ENCODE measurements around the gene NFKB1.

Gene NFKB1

DNA sequence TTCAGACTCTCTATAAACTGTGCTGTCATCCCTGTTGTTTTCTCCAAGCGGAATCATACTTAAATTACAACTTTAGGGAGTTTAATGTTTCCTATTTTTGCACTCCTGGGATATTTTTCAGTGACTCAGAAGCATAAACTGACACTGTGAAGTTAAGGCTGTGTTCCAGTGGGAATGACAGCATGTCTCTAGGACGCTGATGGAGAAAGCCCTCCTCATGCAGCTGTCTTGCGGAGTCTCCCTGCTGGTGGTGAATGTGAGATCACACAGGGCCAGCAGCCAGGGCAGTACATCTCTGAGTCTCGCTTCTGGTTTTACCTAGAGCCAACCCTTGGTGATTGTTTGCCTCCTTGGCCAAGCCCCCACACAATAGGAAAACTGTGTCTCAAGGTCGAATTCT, 53.3 kb downstream of the NFKB1 start:
- Histone ChIP-seq H2AFZ (ENCODE audit: low read depth, low read length, severe bottlenecking) (no peak overlapping the region), H3K27ac (ENCODE audit: low read depth, low read length) (no peak overlapping the region), H3K36me3 (ENCODE audit: low read length) (no peaks in the 10 kb centered on the region), H3K9ac (ENCODE audit: low read length) (no peak overlapping the region), H3K9me3 (ENCODE audit: insufficient read depth, low read length) (no peaks in the 10 kb centered on the region), H3K9me2 (replicated peaks; ENCODE audit: insufficient read depth, low read length) (no peaks in the 10 kb centered on the region), H3K79me2 (ENCODE audit: insufficient read depth, low read length) (no peaks in the 10 kb centered on the region), H3K27me3 (ENCODE audit: low read length) (no peaks in the 10 kb centered on the region), H3K4me2 (ENCODE audit: low read depth, low read length, poor library complexity, severe bottlenecking) (no peak overlapping the region), H3K4me3 (ENCODE audit: insufficient read depth, low read length, poor library complexity, severe bottlenecking) (no peak overlapping the region), H4K20me1 (ENCODE audit: low read depth, low read length) (no peaks in the 10 kb centered on the region), H3F3A (ENCODE audit: insufficient read depth) (no peaks in the 10 kb centered on the region)
- no peak for TF ChIP-seq EZH2phosphoT487 (conservative IDR thresholded peaks at IDR 0.05; ENCODE audit: low read length)

DNA sequence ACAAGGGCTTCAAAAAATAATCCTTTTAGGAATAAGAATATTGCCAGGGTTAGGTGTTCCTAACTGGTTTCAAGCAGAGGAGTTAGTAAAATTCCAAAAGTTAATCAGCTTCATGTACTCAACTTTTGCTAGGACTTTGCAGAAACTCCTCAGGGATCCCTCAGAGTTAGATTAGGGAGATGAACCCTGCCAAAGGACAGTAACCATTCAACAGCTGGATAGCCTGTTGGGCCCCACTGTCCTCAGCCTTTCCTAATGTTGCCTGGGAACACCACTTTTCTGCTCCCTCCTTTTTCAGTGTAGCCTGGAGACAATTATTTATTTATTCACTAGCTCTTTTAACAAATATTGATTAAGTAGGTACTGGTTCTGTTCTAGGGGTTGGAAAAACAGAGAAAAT, 53.8 kb downstream of the NFKB1 start:
- no peaks in the 10 kb centered on the region for H4K20me1 ChIP-seq (ENCODE audit: low read depth, low read length)

DNA sequence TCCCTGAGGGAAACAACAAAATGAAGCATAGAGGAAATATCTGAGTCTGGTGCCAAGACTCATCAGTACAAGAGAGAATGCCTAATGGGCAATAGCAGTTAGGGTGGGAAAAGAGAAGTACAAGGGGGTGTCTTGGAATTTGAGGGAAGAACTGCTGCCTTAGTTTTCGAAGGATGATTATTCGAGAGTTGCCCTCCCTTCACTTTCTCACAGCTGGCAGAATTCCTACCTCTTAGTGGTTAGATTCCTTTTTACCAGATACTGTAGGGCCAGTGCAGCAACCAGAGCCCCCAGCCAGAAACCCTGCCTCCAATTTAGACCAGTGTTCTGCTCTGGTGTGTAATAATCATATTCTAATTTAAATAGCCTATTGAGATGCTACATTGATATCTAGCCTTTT, 56.5 kb downstream of the NFKB1 start:
- H3K4me3 ChIP-seq (ENCODE audit: insufficient read depth, low read length, poor library complexity, severe bottlenecking), result no peak overlapping the region
- H2AFZ ChIP-seq (ENCODE audit: low read depth, low read length, severe bottlenecking), result no peak overlapping the region
- no peak overlapping the region for H3K27ac ChIP-seq (ENCODE audit: low read depth, low read length)
- TF ChIP-seq, protein P1, sequence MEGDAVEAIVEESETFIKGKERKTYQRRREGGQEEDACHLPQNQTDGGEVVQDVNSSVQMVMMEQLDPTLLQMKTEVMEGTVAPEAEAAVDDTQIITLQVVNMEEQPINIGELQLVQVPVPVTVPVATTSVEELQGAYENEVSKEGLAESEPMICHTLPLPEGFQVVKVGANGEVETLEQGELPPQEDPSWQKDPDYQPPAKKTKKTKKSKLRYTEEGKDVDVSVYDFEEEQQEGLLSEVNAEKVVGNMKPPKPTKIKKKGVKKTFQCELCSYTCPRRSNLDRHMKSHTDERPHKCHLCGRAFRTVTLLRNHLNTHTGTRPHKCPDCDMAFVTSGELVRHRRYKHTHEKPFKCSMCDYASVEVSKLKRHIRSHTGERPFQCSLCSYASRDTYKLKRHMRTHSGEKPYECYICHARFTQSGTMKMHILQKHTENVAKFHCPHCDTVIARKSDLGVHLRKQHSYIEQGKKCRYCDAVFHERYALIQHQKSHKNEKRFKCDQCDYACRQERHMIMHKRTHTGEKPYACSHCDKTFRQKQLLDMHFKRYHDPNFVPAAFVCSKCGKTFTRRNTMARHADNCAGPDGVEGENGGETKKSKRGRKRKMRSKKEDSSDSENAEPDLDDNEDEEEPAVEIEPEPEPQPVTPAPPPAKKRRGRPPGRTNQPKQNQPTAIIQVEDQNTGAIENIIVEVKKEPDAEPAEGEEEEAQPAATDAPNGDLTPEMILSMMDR (IDR thresholded peaks at IDR 0.05; ENCODE audit: insufficient read depth, low read length, poor library complexity, severe bottlenecking), result no peak
- TF ChIP-seq EZH2phosphoT487 (conservative IDR thresholded peaks at IDR 0.05; ENCODE audit: low read length), result no peak
- no peaks in the 10 kb centered on the region for H3F3A ChIP-seq (ENCODE audit: insufficient read depth)
- no peaks in the 10 kb centered on the region for H3K79me2 ChIP-seq (ENCODE audit: insufficient read depth, low read length)
- H3K36me3 ChIP-seq (ENCODE audit: low read length), result no peaks in the 10 kb centered on the region
- no peaks in the 10 kb centered on the region for H3K27me3 ChIP-seq (ENCODE audit: low read length)
- no peaks in the 10 kb centered on the region for H4K20me1 ChIP-seq (ENCODE audit: low read depth, low read length)
- no peaks in the 10 kb centered on the region for H3K9me2 ChIP-seq (replicated peaks; ENCODE audit: insufficient read depth, low read length)
- no peaks in the 10 kb centered on the region for H3K9me3 ChIP-seq (ENCODE audit: insufficient read depth, low read length)
- no peak overlapping the region for H3K4me2 ChIP-seq (ENCODE audit: low read depth, low read length, poor library complexity, severe bottlenecking)
- no peak overlapping the region for H3K9ac ChIP-seq (ENCODE audit: low read length)

More for the DNA sequence above, 53.8 kb downstream of the NFKB1 start:
- H3K27ac ChIP-seq (ENCODE audit: low read depth, low read length), result no peak overlapping the region
- no peaks in the 10 kb centered on the region for H3K9me2 ChIP-seq (replicated peaks; ENCODE audit: insufficient read depth, low read length)
- H3K79me2 ChIP-seq (ENCODE audit: insufficient read depth, low read length), result no peaks in the 10 kb centered on the region
- no peak overlapping the region for H3K4me3 ChIP-seq (ENCODE audit: insufficient read depth, low read length, poor library complexity, severe bottlenecking)
- TF ChIP-seq EZH2phosphoT487 (conservative IDR thresholded peaks at IDR 0.05; ENCODE audit: low read length), result no peak
- TF ChIP-seq, protein P1 (IDR thresholded peaks at IDR 0.05; ENCODE audit: insufficient read depth, low read length, poor library complexity, severe bottlenecking), result no peak
- no peaks in the 10 kb centered on the region for H3K9me3 ChIP-seq (ENCODE audit: insufficient read depth, low read length)
- H3K27me3 ChIP-seq (ENCODE audit: low read length), result no peaks in the 10 kb centered on the region
- H3K4me2 ChIP-seq (ENCODE audit: low read depth, low read length, poor library complexity, severe bottlenecking), result no peak overlapping the region
- no peak overlapping the region for H2AFZ ChIP-seq (ENCODE audit: low read depth, low read length, severe bottlenecking)
- H3F3A ChIP-seq (ENCODE audit: insufficient read depth), result no peaks in the 10 kb centered on the region
- H3K36me3 ChIP-seq (ENCODE audit: low read length), result no peaks in the 10 kb centered on the region
- H3K9ac ChIP-seq (ENCODE audit: low read length), result no peak overlapping the region

DNA sequence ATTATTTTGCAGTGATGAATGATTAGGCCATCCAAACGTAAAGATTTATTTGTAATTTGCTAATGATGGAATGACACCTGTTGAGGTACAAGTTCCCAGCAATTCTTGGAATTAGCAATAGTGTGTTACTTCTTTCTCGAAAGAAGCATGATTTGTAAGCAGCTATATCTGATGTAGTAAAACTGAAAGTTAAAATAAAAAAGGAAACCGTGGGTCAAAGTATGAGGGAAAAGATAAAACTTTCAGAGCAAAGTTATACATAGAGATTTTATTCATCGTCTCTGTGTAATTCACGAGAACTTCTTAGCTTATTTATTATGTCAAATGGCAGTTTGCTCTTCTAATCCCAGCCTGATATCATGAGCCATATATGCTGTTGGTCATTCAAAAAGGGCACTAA, 59.0 kb downstream of the NFKB1 start:
- Histone ChIP-seq H3K27me3 (ENCODE audit: low read length) (no peaks in the 10 kb centered on the region), H3K4me3 (ENCODE audit: insufficient read depth, low read length, poor library complexity, severe bottlenecking) (no peak overlapping the region), H3K4me2 (ENCODE audit: low read depth, low read length, poor library complexity, severe bottlenecking) (no peak overlapping the region), H4K20me1 (ENCODE audit: low read depth, low read length) (no peaks in the 10 kb centered on the region), H3K9ac (ENCODE audit: low read length) (no peak overlapping the region), H3K9me3 (ENCODE audit: insufficient read depth, low read length) (no peaks in the 10 kb centered on the region), H3F3A (ENCODE audit: insufficient read depth) (no peaks in the 10 kb centered on the region), H2AFZ (ENCODE audit: low read depth, low read length, severe bottlenecking) (no peak overlapping the region), H3K79me2 (ENCODE audit: insufficient read depth, low read length) (no peaks in the 10 kb centered on the region), H3K9me2 (replicated peaks; ENCODE audit: insufficient read depth, low read length) (no peaks in the 10 kb centered on the region), H3K36me3 (ENCODE audit: low read length) (no peaks in the 10 kb centered on the region), H3K27ac (ENCODE audit: low read depth, low read length) (no peak overlapping the region)
- no peak for TF ChIP-seq EZH2phosphoT487 (conservative IDR thresholded peaks at IDR 0.05; ENCODE audit: low read length)
- TF ChIP-seq, protein P1 (IDR thresholded peaks at IDR 0.05; ENCODE audit: insufficient read depth, low read length, poor library complexity, severe bottlenecking), result no peak

Measured in SU-DHL-6 (cell line).